ENCODE data around the gene MGAT5B. TPM values are rescaled to one million over a fixed set of nuclear protein-coding genes. Genes with fewer than 3 reads are reported as not detected.

Gene MGAT5B
- total and polyA plus RNA-seq, 2 donors (not counting 1 experiment from before 2014, with no cell fraction given): 0.09 to 0.17 TPM

DNA sequence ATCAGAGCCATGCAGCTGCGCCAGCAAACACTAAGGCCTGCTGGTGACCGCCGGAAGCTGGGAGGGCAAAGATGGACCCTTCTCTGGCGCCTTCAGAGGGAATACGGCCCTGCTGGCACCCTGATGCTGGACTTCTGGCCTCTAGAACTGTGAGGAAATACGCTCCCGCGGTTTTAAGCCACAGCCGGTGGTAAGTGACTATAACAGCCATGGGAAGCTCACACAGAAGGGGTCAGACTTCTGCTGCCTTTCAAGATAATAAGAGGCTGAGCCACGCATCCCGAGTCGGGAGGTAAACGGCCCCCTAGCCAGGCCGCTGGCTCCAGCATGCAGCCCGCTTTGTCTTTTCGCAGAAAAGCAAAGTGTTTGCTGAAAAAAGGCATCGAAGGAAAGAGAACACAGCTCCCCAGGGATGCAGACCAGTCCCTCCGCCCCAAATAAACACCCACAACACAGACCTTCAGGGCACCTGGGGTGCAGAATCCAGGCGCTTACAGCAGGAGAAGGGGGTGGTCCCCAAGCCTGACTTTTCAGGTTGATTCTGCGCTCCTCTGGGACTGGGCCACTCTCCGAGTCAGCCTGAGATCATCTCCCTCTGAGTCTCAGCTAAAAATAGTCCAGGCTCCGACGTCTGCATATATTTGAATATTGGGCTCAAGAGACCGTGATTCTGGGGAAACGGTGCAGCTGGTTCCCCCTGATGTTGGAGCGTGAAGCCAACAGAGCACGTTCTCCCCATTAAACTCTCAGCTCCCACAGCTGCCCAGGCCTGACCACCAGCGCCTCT lies 89.7 kb downstream of the MGAT5B start:
- Histone ChIP-seq H3K27me3 (ENCODE audit: control insufficient read depth, insufficient read depth, low read length) (peaks cover 8% of the 10 kb centered on the region), H3K4me2 (ENCODE audit: extremely low read depth, insufficient read depth, low read length) (no peak overlapping the region), H4K20me1 (ENCODE audit: control insufficient read depth, extremely low read depth, insufficient read depth, low read length) (no peaks in the 10 kb centered on the region), H3K27ac (ENCODE audit: insufficient read depth, low read length) (no peak overlapping the region), H2AFZ (ENCODE audit: low read length) (no peak overlapping the region), H3K4me3 (replicated peaks in 1 of 4; ENCODE audit: control extremely low read depth in 1 of 4, insufficient read depth in 1 of 4, low read depth in 3 of 4, low read length in 4 of 4) (no peak overlapping the region), H3K4me1 (ENCODE audit: control insufficient read depth, extremely low read depth, insufficient read depth, low read length) (peaks cover 2% of the 10 kb centered on the region), H3K9me3 (ENCODE audit: control insufficient read depth, insufficient read depth, low read depth, low read length) (no peaks in the 10 kb centered on the region), H3K36me3 (ENCODE audit: control insufficient read depth, insufficient read depth, low read length) (no peaks in the 10 kb centered on the region), H3K79me2 (ENCODE audit: control insufficient read depth, insufficient read depth, low read length) (no peaks in the 10 kb centered on the region), H3K9ac (ENCODE audit: insufficient read depth, low read length) (no peak overlapping the region)
- TF ChIP-seq, protein P1, sequence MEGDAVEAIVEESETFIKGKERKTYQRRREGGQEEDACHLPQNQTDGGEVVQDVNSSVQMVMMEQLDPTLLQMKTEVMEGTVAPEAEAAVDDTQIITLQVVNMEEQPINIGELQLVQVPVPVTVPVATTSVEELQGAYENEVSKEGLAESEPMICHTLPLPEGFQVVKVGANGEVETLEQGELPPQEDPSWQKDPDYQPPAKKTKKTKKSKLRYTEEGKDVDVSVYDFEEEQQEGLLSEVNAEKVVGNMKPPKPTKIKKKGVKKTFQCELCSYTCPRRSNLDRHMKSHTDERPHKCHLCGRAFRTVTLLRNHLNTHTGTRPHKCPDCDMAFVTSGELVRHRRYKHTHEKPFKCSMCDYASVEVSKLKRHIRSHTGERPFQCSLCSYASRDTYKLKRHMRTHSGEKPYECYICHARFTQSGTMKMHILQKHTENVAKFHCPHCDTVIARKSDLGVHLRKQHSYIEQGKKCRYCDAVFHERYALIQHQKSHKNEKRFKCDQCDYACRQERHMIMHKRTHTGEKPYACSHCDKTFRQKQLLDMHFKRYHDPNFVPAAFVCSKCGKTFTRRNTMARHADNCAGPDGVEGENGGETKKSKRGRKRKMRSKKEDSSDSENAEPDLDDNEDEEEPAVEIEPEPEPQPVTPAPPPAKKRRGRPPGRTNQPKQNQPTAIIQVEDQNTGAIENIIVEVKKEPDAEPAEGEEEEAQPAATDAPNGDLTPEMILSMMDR (conservative IDR thresholded peaks at IDR 0.05 in 1 of 2, IDR thresholded peaks at IDR 0.05 in 1 of 2; ENCODE audit: low read depth in 1 of 2, low read length in 2 of 2): no peak
- DNase-seq (ENCODE audit: low read depth in 2 of 2): peak in 1 of 2 donors; percentile 32

DNA sequence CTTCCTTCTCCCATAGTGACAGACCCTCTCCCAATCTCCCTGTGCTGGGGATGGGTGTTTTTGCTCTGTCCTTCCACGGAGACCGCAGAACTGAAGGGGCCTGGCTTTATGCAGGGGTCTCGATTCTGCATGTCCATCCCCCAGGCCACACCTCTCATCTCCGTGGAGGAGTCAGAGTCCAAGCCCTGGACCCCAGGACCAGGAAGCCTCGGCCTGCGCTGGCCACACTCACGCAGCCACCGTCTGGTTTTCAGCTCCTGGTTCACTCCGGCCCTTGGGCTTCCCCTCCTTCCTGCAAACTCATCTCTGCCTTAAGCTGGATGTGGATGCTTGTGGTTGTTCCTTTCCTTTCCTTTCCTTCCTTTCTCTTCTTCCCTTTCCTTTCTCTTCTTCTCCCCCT lies 90.8 kb downstream of the MGAT5B start:
- H3K79me2 ChIP-seq (ENCODE audit: control insufficient read depth, insufficient read depth, low read length): no peaks in the 10 kb centered on the region
- H4K20me1 ChIP-seq (ENCODE audit: control insufficient read depth, extremely low read depth, insufficient read depth, low read length): no peaks in the 10 kb centered on the region
- H3K36me3 ChIP-seq (ENCODE audit: control insufficient read depth, insufficient read depth, low read length): no peaks in the 10 kb centered on the region
- no peak overlapping the region for H3K4me2 ChIP-seq (ENCODE audit: extremely low read depth, insufficient read depth, low read length)
- no peak for DNase-seq (ENCODE audit: low read depth in 2 of 2)
- TF ChIP-seq EZH2 (IDR thresholded peaks at IDR 0.05; ENCODE audit: low read length, missing control alignments): no peak
- TF ChIP-seq, protein P1 (conservative IDR thresholded peaks at IDR 0.05 in 1 of 2, IDR thresholded peaks at IDR 0.05 in 1 of 2; ENCODE audit: low read depth in 1 of 2, low read length in 2 of 2): no peak
- peaks cover 8% of the 10 kb centered on the region for H3K27me3 ChIP-seq (ENCODE audit: control insufficient read depth, insufficient read depth, low read length)
- H3K9ac ChIP-seq (ENCODE audit: insufficient read depth, low read length): no peak overlapping the region
- H2AFZ ChIP-seq (ENCODE audit: low read length): no peak overlapping the region
- H3K27ac ChIP-seq (ENCODE audit: insufficient read depth, low read length): no peak overlapping the region
- H3K4me3 ChIP-seq (replicated peaks in 1 of 4; ENCODE audit: control extremely low read depth in 1 of 4, insufficient read depth in 1 of 4, low read depth in 3 of 4, low read length in 4 of 4): no peak overlapping the region
- peaks cover 2% of the 10 kb centered on the region for H3K4me1 ChIP-seq (ENCODE audit: control insufficient read depth, extremely low read depth, insufficient read depth, low read length)
- no peaks in the 10 kb centered on the region for H3K9me3 ChIP-seq (ENCODE audit: control insufficient read depth, insufficient read depth, low read depth, low read length)

DNA sequence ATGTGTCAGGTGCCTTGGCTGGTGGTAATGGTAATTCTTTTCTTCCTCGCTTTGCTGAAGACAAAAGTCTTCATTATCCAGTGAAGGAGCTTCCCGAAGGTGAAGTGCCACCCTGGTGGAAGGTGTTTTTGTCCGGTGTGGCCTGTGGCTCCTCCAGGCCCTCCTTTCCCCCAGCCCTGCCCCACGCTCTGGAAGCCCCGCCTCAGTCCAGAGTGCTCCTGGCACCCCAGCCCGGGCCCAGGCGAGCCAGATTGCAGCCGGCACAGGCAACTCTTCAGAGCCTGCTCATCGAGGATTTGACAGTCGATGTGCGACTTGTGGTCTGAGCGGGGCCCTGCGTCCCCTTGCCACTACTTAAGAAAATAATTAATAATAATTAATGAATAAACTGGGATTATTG lies 93.7 kb downstream of the MGAT5B start:
- Histone ChIP-seq H3K27ac (ENCODE audit: insufficient read depth, low read length) (no peak overlapping the region), H3K4me1 (ENCODE audit: control insufficient read depth, extremely low read depth, insufficient read depth, low read length) (peaks cover 2% of the 10 kb centered on the region), H3K27me3 (ENCODE audit: control insufficient read depth, insufficient read depth, low read length) (peaks cover 7% of the 10 kb centered on the region), H3K36me3 (ENCODE audit: control insufficient read depth, insufficient read depth, low read length) (no peaks in the 10 kb centered on the region), H3K79me2 (ENCODE audit: control insufficient read depth, insufficient read depth, low read length) (no peaks in the 10 kb centered on the region), H3K4me2 (ENCODE audit: extremely low read depth, insufficient read depth, low read length) (no peak overlapping the region), H4K20me1 (ENCODE audit: control insufficient read depth, extremely low read depth, insufficient read depth, low read length) (no peaks in the 10 kb centered on the region), H3K9ac (ENCODE audit: insufficient read depth, low read length) (no peak overlapping the region), H3K4me3 (replicated peaks in 1 of 4; ENCODE audit: control extremely low read depth in 1 of 4, insufficient read depth in 1 of 4, low read depth in 3 of 4, low read length in 4 of 4) (no peak overlapping the region), H3K9me3 (ENCODE audit: control insufficient read depth, insufficient read depth, low read depth, low read length) (no peaks in the 10 kb centered on the region), H2AFZ (ENCODE audit: low read length) (no peak overlapping the region)
- DNase-seq (ENCODE audit: low read depth in 2 of 2): no peak
- TF ChIP-seq, protein P1 (conservative IDR thresholded peaks at IDR 0.05 in 1 of 2, IDR thresholded peaks at IDR 0.05 in 1 of 2; ENCODE audit: low read depth in 1 of 2, low read length in 2 of 2): no peak
- TF ChIP-seq EZH2 (IDR thresholded peaks at IDR 0.05; ENCODE audit: low read length, missing control alignments): no peak

Data from fibroblast of lung (primary cell).